SK-N-SH (cell line): Measurements from ENCODE around the gene VPS16. TPM values are rescaled to one million over a fixed set of nuclear protein-coding genes. Genes with fewer than 3 reads are reported as not detected.
A peak's percentile ranks its signal among the peaks of the same experiment; 100 is the strongest.

Experiments used
- CTCF ChIA-PET: fragments of 300-600, 350-600 bp; formaldehyde crosslinking; extraction: SDS; loops from one replicate; lab custom pipeline; 2021; lab: Yijun Ruan, JAX
- POLR2A ChIA-PET: fragments of 350-600 bp; sonication (Branson Sonifier 250); formaldehyde crosslinking; extraction: SDS; loops from one replicate; lab custom pipeline; 2020; ENCODE audit warnings: antibody characterized with exemption, inconsistent platforms; lab: Yijun Ruan, JAX
- DNase-seq: peaks from one replicate; pipeline ENCODE4 v3.0.0; 2012
- H2AFZ ChIP-seq: fragments of 200-600 bp; sonication (generic); 2 replicates; pipeline ENCODE4 v1.8.1; 2016; ENCODE audit warnings: antibody characterized with exemption, mild to moderate bottlenecking, low read depth
- H3F3A ChIP-seq: fragments of 200-600 bp; sonication (generic); replicated peaks from 2 replicates; pipeline ENCODE3; 2016; ENCODE audit warnings: antibody characterized with exemption, mild to moderate bottlenecking; ENCODE audit not compliant: insufficient read depth
- H3K27ac ChIP-seq, 2 experiments: fragments of 200-500 bp in 1 of 2; fragments of 200-600 bp in 1 of 2; sonication (Bioruptor generic) in 1 of 2; sonication (generic), shearing (Covaris generic) in 1 of 2; 2 replicates each; pipeline versions ENCODE4 v1.5.1 to v1.6.1; 2014 to 2016; ENCODE audit warnings: low read depth in 2 of 2, inconsistent platforms in 1 of 2, low read length in 1 of 2, mild to moderate bottlenecking in 1 of 2, mixed read lengths in 1 of 2
- H3K27me3 ChIP-seq: fragments of 200-600 bp; sonication (generic), shearing (Covaris generic); 2 replicates; pipeline ENCODE4 v1.6.1; 2016; ENCODE audit warnings: mixed run types; ENCODE audit not compliant: insufficient read depth
- H3K36me3 ChIP-seq, 2 experiments: fragments of 200-500 bp in 1 of 2; fragments of 200-600 bp in 1 of 2; sonication (Bioruptor generic) in 1 of 2; sonication (generic) in 1 of 2; replicated peaks in 1 of 2; 2 replicates each; pipeline versions ENCODE3 to v1.5.1; 2014 to 2016; ENCODE audit warnings: low read length in 1 of 2, mild to moderate bottlenecking in 1 of 2; ENCODE audit not compliant: insufficient read depth in 2 of 2, control insufficient read depth in 1 of 2
- H3K4me1 ChIP-seq, 2 experiments: fragments of 200-500 bp in 1 of 2; fragments of 200-600 bp in 1 of 2; sonication (Bioruptor generic) in 1 of 2; sonication (generic), shearing (Covaris generic) in 1 of 2; 2 replicates each; pipeline versions ENCODE4 v1.5.1 to v1.6.1; 2014 to 2016; ENCODE audit warnings: low read depth in 1 of 2, low read length in 1 of 2, mixed run types in 1 of 2; ENCODE audit not compliant: insufficient read depth in 2 of 2, control insufficient read depth in 1 of 2
- H3K4me2 ChIP-seq: fragments of 200-600 bp; sonication (generic), shearing (Covaris generic); 2 replicates; pipeline ENCODE4 v1.6.1; 2017; ENCODE audit warnings: mixed run types
- H3K4me3 ChIP-seq, 2 experiments: fragments of 200-500 bp in 1 of 2; fragments of 200-600 bp in 1 of 2; sonication (Bioruptor generic) in 1 of 2; sonication (generic), shearing (Covaris generic) in 1 of 2; 2 replicates each; pipeline versions ENCODE4 v1.5.1 to v1.8.1; 2014 to 2016; ENCODE audit warnings: low read depth in 2 of 2, inconsistent platforms in 1 of 2, low read length in 1 of 2, mild to moderate bottlenecking in 1 of 2, mixed read lengths in 1 of 2, moderate library complexity in 1 of 2
- H3K79me2 ChIP-seq: fragments of 200-600 bp; sonication (generic); 2 replicates; pipeline ENCODE4 v1.8.1; 2017; ENCODE audit warnings: mild to moderate bottlenecking; ENCODE audit not compliant: insufficient read depth
- H3K9ac ChIP-seq: fragments of 200-600 bp; sonication (generic); 2 replicates; pipeline ENCODE4 v1.6.1; 2017; ENCODE audit warnings: mixed run types
- H3K9me2 ChIP-seq: fragments of 200-600 bp; sonication (generic); 2 replicates; pipeline ENCODE4 v1.6.1; 2017; ENCODE audit warnings: mixed run types
- H3K9me3 ChIP-seq: fragments of 200-600 bp; sonication (generic); 2 replicates; pipeline ENCODE4 v1.6.1; 2017; ENCODE audit warnings: mixed run types, mild to moderate bottlenecking, moderate library complexity
- H4K20me1 ChIP-seq: fragments of 200-600 bp; sonication (generic); 2 replicates; pipeline ENCODE4 v1.6.1; 2017; ENCODE audit warnings: mild to moderate bottlenecking, mixed run types; ENCODE audit not compliant: insufficient read depth
- CHD2 ChIP-seq: fragments of 150-350 bp; IDR thresholded peaks from 2 replicates; pipeline ENCODE4 v1.6.1; 2018; ENCODE audit warnings: low read length; ENCODE audit not compliant: partially characterized antibody
- EZH2phosphoT487 ChIP-seq: fragments of 200-600 bp; sonication (generic); IDR thresholded peaks from 2 replicates; pipeline ENCODE4 v1.6.1; 2017; ENCODE audit warnings: low read depth, mixed run types, mild to moderate bottlenecking, antibody characterized with exemption, moderate library complexity, borderline replicate concordance
- FOSL2 ChIP-seq: IDR thresholded peaks from 2 replicates; pipeline ENCODE4 v1.4.0; 2012; ENCODE audit warnings: low read depth, mild to moderate bottlenecking, moderate library complexity, borderline replicate concordance
- FOXM1 ChIP-seq: IDR thresholded peaks from 2 replicates; pipeline ENCODE4 v1.4.0; 2012; ENCODE audit warnings: low read depth, mild to moderate bottlenecking
- GABPA ChIP-seq: IDR thresholded peaks from 2 replicates; pipeline ENCODE4 v1.4.0; 2012; ENCODE audit warnings: low read depth, mild to moderate bottlenecking
- GATA2 ChIP-seq: sonication (generic); formaldehyde crosslinking; IDR thresholded peaks from 2 replicates; pipeline ENCODE4 v1.5.0; 2020; ENCODE audit warnings: mild to moderate bottlenecking, missing genetic modification reagents
- JUND ChIP-seq: IDR thresholded peaks from 2 replicates; pipeline ENCODE4 v1.4.0; 2012
- MXI1 ChIP-seq: IDR thresholded peaks from 2 replicates; pipeline ENCODE4 v1.6.1; 2012; ENCODE audit warnings: mild to moderate bottlenecking, low read depth, low read length, improper control_type of control experiment
- POLR2AphosphoS5 ChIP-seq: IDR thresholded peaks from 2 replicates; pipeline ENCODE4 v1.6.1; 2012; ENCODE audit warnings: low read depth, low read length
- RFX5 ChIP-seq: IDR thresholded peaks from 2 replicates; pipeline ENCODE4 v1.6.1; 2012; ENCODE audit warnings: mild to moderate bottlenecking, improper control_type of control experiment, low read length
- SMC3 ChIP-seq: IDR thresholded peaks from 2 replicates; pipeline ENCODE4 v1.6.1; 2012; ENCODE audit warnings: low read depth, low read length, improper control_type of control experiment
- TCF12 ChIP-seq: IDR thresholded peaks from 2 replicates; pipeline ENCODE4 v1.4.0; 2012
- YY1 ChIP-seq: IDR thresholded peaks from 2 replicates; pipeline ENCODE4 v1.4.0; 2012; ENCODE audit warnings: low read depth, mild to moderate bottlenecking
- WGBS: methylation state at CpG from one replicate; pipeline ENCODE4 v1.1.6; 2017; ENCODE audit warnings: low lambda C conversion rate; 5-methylcytosine and 5-hydroxymethylcytosine counted together
- polyA plus RNA-seq, 3 experiments: library from polyadenylated mRNA; depleted of rRNA; stranded (reverse); fragments of >200 nt; gene quantifications; 2 replicates each; pipeline ENCODE4 v1.2.3, GENCODE V29; 2012
- TF ChIP-seq, protein P1 (sequence below): fragments of 150-350 bp; IDR thresholded peaks from 2 replicates; pipeline ENCODE4 v1.6.1; 2016; ENCODE audit warnings: mild to moderate bottlenecking, low read depth, low read length
- TF ChIP-seq, protein P2 (sequence below): IDR thresholded peaks from 2 replicates; pipeline ENCODE4 v1.4.0; 2012; ENCODE audit warnings: low read depth, borderline replicate concordance
- TF ChIP-seq, protein P3 (sequence below): fragments of 200-600 bp; sonication (generic); IDR thresholded peaks from 2 replicates; pipeline ENCODE4 v1.6.1; 2017; ENCODE audit warnings: antibody characterized with exemption, mild to moderate bottlenecking, moderate library complexity
- TF ChIP-seq, protein P4 (sequence below): IDR thresholded peaks from 2 replicates; pipeline ENCODE4 v1.4.0; 2012; ENCODE audit warnings: low read depth
- TF ChIP-seq, protein P5 (sequence below): fragments of 150-350 bp; IDR thresholded peaks from 2 replicates; pipeline ENCODE4 v1.6.1; 2017; ENCODE audit warnings: antibody characterized with exemption, low read length, low read depth, borderline replicate concordance
- TF ChIP-seq, protein P6 (sequence below): IDR thresholded peaks from 2 replicates; pipeline ENCODE4 v1.6.1; 2012; ENCODE audit warnings: mild to moderate bottlenecking, low read depth, low read length, moderate library complexity

VPS16 gene
- polyA plus RNA-seq, 1 of the 3 experiments (the other 2 are of a cell fraction), result 62.0 TPM

DNA sequence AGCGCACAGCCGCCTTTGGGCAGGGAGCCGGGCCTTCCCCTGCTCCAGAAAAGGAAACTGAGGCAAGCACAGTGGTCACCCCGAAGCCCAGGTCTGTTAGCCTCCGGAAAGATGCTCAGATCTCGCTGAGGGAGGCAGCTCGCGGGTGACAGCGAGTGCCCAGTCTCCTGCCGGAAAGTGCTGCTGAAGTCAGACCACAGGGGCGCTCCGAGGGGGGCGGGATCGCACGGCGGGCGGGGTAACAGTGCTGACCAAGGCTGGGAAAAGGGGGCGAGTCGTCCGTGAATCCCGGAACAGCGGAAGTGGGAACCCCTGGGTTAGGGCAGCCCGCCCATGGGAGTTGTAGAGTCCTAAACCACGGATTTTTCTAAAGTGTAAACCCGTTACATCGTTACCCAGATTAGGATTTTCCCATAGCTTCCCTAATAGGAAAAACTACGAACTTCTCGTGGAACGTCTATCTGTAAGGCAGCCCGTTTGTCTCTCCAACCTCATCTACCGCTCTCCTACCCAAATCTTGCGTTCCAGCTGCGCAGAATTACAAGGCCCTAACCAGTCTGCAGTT, 504 bp downstream of the VPS16 start (continued):
- TF ChIP-seq EZH2phosphoT487, result no peak
- peak; percentile 15 for TF ChIP-seq CHD2
- no peak for TF ChIP-seq RFX5
- TF ChIP-seq, protein P1, sequence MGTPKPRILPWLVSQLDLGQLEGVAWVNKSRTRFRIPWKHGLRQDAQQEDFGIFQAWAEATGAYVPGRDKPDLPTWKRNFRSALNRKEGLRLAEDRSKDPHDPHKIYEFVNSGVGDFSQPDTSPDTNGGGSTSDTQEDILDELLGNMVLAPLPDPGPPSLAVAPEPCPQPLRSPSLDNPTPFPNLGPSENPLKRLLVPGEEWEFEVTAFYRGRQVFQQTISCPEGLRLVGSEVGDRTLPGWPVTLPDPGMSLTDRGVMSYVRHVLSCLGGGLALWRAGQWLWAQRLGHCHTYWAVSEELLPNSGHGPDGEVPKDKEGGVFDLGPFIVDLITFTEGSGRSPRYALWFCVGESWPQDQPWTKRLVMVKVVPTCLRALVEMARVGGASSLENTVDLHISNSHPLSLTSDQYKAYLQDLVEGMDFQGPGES, result no peak
- no peak for TF ChIP-seq YY1
- TF ChIP-seq, protein P2, sequence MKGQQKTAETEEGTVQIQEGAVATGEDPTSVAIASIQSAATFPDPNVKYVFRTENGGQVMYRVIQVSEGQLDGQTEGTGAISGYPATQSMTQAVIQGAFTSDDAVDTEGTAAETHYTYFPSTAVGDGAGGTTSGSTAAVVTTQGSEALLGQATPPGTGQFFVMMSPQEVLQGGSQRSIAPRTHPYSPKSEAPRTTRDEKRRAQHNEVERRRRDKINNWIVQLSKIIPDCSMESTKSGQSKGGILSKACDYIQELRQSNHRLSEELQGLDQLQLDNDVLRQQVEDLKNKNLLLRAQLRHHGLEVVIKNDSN, result peak; percentile 32; the same call in 1 of the 2 replicates
- TF ChIP-seq GATA2 (CRISPR knock-in tag), result no peak
- no peak for TF ChIP-seq FOSL2
- no peak for TF ChIP-seq POLR2AphosphoS5
- TF ChIP-seq MXI1, result peak; percentile 52; the same call in 1 of the 2 replicates
- TF ChIP-seq FOXM1, result no peak
- no peak for TF ChIP-seq GABPA
- TF ChIP-seq SMC3, result no peak
- TF ChIP-seq, protein P3, sequence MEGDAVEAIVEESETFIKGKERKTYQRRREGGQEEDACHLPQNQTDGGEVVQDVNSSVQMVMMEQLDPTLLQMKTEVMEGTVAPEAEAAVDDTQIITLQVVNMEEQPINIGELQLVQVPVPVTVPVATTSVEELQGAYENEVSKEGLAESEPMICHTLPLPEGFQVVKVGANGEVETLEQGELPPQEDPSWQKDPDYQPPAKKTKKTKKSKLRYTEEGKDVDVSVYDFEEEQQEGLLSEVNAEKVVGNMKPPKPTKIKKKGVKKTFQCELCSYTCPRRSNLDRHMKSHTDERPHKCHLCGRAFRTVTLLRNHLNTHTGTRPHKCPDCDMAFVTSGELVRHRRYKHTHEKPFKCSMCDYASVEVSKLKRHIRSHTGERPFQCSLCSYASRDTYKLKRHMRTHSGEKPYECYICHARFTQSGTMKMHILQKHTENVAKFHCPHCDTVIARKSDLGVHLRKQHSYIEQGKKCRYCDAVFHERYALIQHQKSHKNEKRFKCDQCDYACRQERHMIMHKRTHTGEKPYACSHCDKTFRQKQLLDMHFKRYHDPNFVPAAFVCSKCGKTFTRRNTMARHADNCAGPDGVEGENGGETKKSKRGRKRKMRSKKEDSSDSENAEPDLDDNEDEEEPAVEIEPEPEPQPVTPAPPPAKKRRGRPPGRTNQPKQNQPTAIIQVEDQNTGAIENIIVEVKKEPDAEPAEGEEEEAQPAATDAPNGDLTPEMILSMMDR, result no peak
- TF ChIP-seq, protein P4, sequence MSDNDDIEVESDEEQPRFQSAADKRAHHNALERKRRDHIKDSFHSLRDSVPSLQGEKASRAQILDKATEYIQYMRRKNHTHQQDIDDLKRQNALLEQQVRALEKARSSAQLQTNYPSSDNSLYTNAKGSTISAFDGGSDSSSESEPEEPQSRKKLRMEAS, result 0 out of 2 replicates have a peak, but pooled peaks have one; percentile 21
- no peak for TF ChIP-seq TCF12
- TF ChIP-seq JUND, result no peak

DNA sequence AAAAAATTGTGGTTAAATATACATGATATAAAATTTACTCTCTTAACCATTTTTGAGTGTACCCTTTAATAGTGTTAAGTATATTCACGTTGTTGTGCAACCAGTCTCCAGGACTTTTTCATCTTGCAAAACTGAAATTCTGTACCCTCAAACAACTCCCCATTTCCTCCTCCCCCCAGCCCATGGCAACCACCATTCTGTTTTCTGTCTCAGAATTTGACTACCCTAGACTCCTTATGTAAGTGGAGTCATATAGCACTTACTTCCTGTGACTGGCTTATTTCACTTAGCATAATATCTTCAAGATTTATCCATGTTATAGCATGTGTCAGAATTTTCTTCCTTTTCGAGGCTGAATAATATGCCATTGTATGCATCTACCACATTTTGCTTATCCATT, 5.1 kb downstream of the VPS16 start:
- no peak overlapping the region for H3K4me2 ChIP-seq
- peaks cover 3% of the 10 kb centered on the region for H3F3A ChIP-seq
- POLR2A ChIA-PET, result no interaction called here
- no peak for DNase-seq
- WGBS, result 86% methylated on average over 2 of the region's 2 CpGs
- no peak overlapping the region for H2AFZ ChIP-seq
- no peak overlapping the region for H3K9ac ChIP-seq
- H3K4me1 ChIP-seq, result peaks cover 3 to 9% of the 10 kb centered on the region in 2 experiments; a peak in 3 of 4 replicates
- H3K4me3 ChIP-seq, result no peak overlapping the region
- H3K36me3 ChIP-seq, result peaks cover 3 to 7% of the 10 kb centered on the region in 2 experiments
- H3K79me2 ChIP-seq, result peaks cover 36% of the 10 kb centered on the region; the same call in 1 of the 2 replicates
- H4K20me1 ChIP-seq, result no peaks in the 10 kb centered on the region
- no peaks in the 10 kb centered on the region for H3K27me3 ChIP-seq
- TF ChIP-seq, protein P4, result no peak
- TF ChIP-seq GABPA (no peak), POLR2AphosphoS5 (no peak), EZH2phosphoT487 (no peak)
- TF ChIP-seq, protein P5, sequence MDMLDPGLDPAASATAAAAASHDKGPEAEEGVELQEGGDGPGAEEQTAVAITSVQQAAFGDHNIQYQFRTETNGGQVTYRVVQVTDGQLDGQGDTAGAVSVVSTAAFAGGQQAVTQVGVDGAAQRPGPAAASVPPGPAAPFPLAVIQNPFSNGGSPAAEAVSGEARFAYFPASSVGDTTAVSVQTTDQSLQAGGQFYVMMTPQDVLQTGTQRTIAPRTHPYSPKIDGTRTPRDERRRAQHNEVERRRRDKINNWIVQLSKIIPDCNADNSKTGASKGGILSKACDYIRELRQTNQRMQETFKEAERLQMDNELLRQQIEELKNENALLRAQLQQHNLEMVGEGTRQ, result no peak
- TF ChIP-seq, protein P6, sequence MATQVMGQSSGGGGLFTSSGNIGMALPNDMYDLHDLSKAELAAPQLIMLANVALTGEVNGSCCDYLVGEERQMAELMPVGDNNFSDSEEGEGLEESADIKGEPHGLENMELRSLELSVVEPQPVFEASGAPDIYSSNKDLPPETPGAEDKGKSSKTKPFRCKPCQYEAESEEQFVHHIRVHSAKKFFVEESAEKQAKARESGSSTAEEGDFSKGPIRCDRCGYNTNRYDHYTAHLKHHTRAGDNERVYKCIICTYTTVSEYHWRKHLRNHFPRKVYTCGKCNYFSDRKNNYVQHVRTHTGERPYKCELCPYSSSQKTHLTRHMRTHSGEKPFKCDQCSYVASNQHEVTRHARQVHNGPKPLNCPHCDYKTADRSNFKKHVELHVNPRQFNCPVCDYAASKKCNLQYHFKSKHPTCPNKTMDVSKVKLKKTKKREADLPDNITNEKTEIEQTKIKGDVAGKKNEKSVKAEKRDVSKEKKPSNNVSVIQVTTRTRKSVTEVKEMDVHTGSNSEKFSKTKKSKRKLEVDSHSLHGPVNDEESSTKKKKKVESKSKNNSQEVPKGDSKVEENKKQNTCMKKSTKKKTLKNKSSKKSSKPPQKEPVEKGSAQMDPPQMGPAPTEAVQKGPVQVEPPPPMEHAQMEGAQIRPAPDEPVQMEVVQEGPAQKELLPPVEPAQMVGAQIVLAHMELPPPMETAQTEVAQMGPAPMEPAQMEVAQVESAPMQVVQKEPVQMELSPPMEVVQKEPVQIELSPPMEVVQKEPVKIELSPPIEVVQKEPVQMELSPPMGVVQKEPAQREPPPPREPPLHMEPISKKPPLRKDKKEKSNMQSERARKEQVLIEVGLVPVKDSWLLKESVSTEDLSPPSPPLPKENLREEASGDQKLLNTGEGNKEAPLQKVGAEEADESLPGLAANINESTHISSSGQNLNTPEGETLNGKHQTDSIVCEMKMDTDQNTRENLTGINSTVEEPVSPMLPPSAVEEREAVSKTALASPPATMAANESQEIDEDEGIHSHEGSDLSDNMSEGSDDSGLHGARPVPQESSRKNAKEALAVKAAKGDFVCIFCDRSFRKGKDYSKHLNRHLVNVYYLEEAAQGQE, result no peak
- TF ChIP-seq, all 33 proteins: peak for 0
- H3K9me2 ChIP-seq, result no peaks in the 10 kb centered on the region
- H3K27ac ChIP-seq, result no peak overlapping the region
- CTCF ChIA-PET, result interaction anchor here (1.2 kb wide), 1 partner anchor 45 kb away, joined by 4 read pairs; the partner anchor contains the start of gene CPXM1
- no peaks in the 10 kb centered on the region for H3K9me3 ChIP-seq
